Fibroblast of lung (primary cell): Measurements from ENCODE around the gene TJP2. TPM values are rescaled to one million over a fixed set of nuclear protein-coding genes. Genes with fewer than 3 reads are reported as not detected.

Experiments
- DNase-seq, 2 donors: peaks; one replicate each; pipeline versions ENCODE4 v3.0.0 to v3.0.0-alpha.2; 2010; ENCODE audit warnings: low read depth in 2 of 2
- H2AFZ ChIP-seq: 2 replicates; pipeline ENCODE4 v1.5.1; 2012; ENCODE audit warnings: low read length, control low read depth, inconsistent platforms
- H3K27ac ChIP-seq: 2 replicates; pipeline ENCODE4 v1.5.1; 2011; ENCODE audit warnings: low read length, control low read depth; ENCODE audit not compliant: insufficient read depth
- H3K27me3 ChIP-seq: 2 replicates; pipeline ENCODE4 v1.5.1; 2011; ENCODE audit warnings: mild to moderate bottlenecking, low read length; ENCODE audit not compliant: control insufficient read depth, insufficient read depth
- H3K36me3 ChIP-seq: 2 replicates; pipeline ENCODE4 v1.5.1; 2011; ENCODE audit warnings: low read length; ENCODE audit not compliant: control insufficient read depth, insufficient read depth
- H3K4me1 ChIP-seq: 2 replicates; pipeline ENCODE4 v1.5.1; 2011; ENCODE audit warnings: low read length; ENCODE audit not compliant: control insufficient read depth, insufficient read depth; ENCODE audit errors: extremely low read depth
- H3K4me2 ChIP-seq: 2 replicates; pipeline ENCODE4 v1.5.1; 2011; ENCODE audit warnings: low read length, control low read depth; ENCODE audit not compliant: insufficient read depth; ENCODE audit errors: extremely low read depth
- H3K4me3 ChIP-seq, 4 experiments: fragments of 200-600 bp in 1 of 4; sonication (generic) in 1 of 4; replicated peaks in 1 of 4; 2 replicates each; pipeline ENCODE4 v1.5.1; 2011 to 2016; ENCODE audit warnings: low read length in 4 of 4, low read depth in 3 of 4, mild to moderate bottlenecking in 3 of 4, control low read depth in 2 of 4, inconsistent platforms in 1 of 4, mixed read lengths in 1 of 4; ENCODE audit not compliant: insufficient read depth in 1 of 4; ENCODE audit errors: control extremely low read depth in 1 of 4
- H3K79me2 ChIP-seq: 2 replicates; pipeline ENCODE4 v1.5.1; 2012; ENCODE audit warnings: mild to moderate bottlenecking, low read length, inconsistent platforms; ENCODE audit not compliant: control insufficient read depth, insufficient read depth
- H3K9ac ChIP-seq: 2 replicates; pipeline ENCODE4 v1.5.1; 2011; ENCODE audit warnings: mild to moderate bottlenecking, low read length, control low read depth; ENCODE audit not compliant: insufficient read depth
- H3K9me3 ChIP-seq: 2 replicates; pipeline ENCODE4 v1.5.1; 2012; ENCODE audit warnings: low read depth, low read length; ENCODE audit not compliant: control insufficient read depth, insufficient read depth
- H4K20me1 ChIP-seq: 2 replicates; pipeline ENCODE4 v1.5.1; 2011; ENCODE audit warnings: low read length; ENCODE audit not compliant: control insufficient read depth, insufficient read depth; ENCODE audit errors: extremely low read depth
- EZH2 ChIP-seq: IDR thresholded peaks from 2 replicates; pipeline ENCODE4 v1.5.1; 2012; ENCODE audit warnings: low read length, control low read depth, mild to moderate bottlenecking; ENCODE audit errors: missing control alignments
- polyA plus RNA-seq, 2 donors: library from polyadenylated mRNA; depleted of rRNA in 1 of 2; stranded (reverse) in 1 of 2; unstranded in 1 of 2; fragments of >200 nt; gene quantifications; 2 replicates each; pipeline ENCODE4 v1.2.1, GENCODE V29; 2011 to 2012; ENCODE audit warnings: missing spikeins in 1 of 2
- total RNA-seq: library from RNA; depleted of rRNA; stranded (reverse); fragments of >200 nt; gene quantifications from 2 replicates; pipeline ENCODE4 v1.2.1, GENCODE V29; 2014
- TF ChIP-seq, protein P1 (sequence below), 2 donors: IDR thresholded peaks in 1 of 2; conservative IDR thresholded peaks in 1 of 2; 1 replicate in 1 of 2; 2 replicates in 1 of 2; pipeline ENCODE4 v1.5.1; 2011 to 2012; ENCODE audit warnings: low read length in 2 of 2, control low read depth in 1 of 2, inconsistent platforms in 1 of 2, low read depth in 1 of 2, mild to moderate bottlenecking in 1 of 2

Gene TJP2
- total and polyA plus RNA-seq, 2 donors (not counting 1 experiment from before 2014, with no cell fraction given) = 25.9 to 36.5 TPM

DNA sequence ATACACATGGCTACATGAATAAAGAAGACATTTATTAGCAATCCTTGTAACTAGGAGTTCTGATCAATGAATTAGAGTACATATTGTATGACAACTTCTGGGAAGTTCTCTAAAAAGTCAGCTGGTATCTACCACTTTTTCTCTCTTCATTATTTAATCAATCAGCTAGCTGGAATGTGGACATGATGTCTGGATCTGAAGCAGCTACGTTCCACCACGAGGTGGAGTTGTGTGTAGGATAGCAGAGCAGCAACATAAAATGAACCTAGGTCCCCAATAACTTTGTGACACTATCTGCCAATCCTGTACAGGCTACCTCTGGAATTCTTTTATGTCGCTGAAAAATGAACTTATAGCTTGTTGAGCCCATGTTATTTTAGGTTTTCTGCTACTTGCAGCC, 118.0 kb downstream of the TJP2 start:
- Histone ChIP-seq H3K27ac (no peak overlapping the region), H3K9ac (no peak overlapping the region), H3K9me3 (no peaks in the 10 kb centered on the region), H3K36me3 (no peaks in the 10 kb centered on the region), H3K4me3 (no peak overlapping the region), H3K4me1 (no peaks in the 10 kb centered on the region), H3K27me3 (peaks cover under 1% of the 10 kb centered on the region), H3K79me2 (no peaks in the 10 kb centered on the region), H3K4me2 (no peak overlapping the region), H4K20me1 (no peaks in the 10 kb centered on the region), H2AFZ (no peak overlapping the region)
- no peak for TF ChIP-seq EZH2
- TF ChIP-seq, protein P1, sequence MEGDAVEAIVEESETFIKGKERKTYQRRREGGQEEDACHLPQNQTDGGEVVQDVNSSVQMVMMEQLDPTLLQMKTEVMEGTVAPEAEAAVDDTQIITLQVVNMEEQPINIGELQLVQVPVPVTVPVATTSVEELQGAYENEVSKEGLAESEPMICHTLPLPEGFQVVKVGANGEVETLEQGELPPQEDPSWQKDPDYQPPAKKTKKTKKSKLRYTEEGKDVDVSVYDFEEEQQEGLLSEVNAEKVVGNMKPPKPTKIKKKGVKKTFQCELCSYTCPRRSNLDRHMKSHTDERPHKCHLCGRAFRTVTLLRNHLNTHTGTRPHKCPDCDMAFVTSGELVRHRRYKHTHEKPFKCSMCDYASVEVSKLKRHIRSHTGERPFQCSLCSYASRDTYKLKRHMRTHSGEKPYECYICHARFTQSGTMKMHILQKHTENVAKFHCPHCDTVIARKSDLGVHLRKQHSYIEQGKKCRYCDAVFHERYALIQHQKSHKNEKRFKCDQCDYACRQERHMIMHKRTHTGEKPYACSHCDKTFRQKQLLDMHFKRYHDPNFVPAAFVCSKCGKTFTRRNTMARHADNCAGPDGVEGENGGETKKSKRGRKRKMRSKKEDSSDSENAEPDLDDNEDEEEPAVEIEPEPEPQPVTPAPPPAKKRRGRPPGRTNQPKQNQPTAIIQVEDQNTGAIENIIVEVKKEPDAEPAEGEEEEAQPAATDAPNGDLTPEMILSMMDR (conservative IDR thresholded peaks at IDR 0.05 in 1 of 2, IDR thresholded peaks at IDR 0.05 in 1 of 2; ENCODE audit: low read depth in 1 of 2, low read length in 2 of 2) = no peak
- DNase-seq = no peak

DNA sequence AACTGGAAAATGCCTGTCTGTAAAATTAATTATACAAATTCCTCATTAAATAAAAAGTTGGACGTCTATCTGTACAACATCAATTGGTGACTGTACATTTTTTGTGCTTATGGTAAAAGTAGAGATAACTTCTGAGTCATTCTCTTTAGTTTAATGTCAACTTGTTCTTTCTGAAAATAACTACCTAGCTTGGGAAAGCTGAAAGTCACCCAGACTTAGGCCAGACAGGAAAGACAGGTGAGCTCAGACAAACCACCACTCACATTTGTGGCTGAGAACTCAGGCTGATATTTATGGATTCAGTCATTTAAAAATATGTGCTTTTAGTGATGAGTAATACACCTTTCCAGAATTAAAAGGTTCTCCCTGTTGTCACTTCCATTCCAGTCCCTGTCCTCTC, 119.1 kb downstream of the TJP2 start:
- DNase-seq = no peak
- no peak overlapping the region for H3K4me2 ChIP-seq
- H3K9me3 ChIP-seq = no peaks in the 10 kb centered on the region
- TF ChIP-seq, protein P1 (conservative IDR thresholded peaks at IDR 0.05 in 1 of 2, IDR thresholded peaks at IDR 0.05 in 1 of 2; ENCODE audit: low read depth in 1 of 2, low read length in 2 of 2) = no peak
- TF ChIP-seq EZH2 = no peak
- peaks cover 2% of the 10 kb centered on the region for H3K27me3 ChIP-seq
- H2AFZ ChIP-seq = no peak overlapping the region
- H3K4me1 ChIP-seq = no peaks in the 10 kb centered on the region
- no peaks in the 10 kb centered on the region for H3K79me2 ChIP-seq
- no peak overlapping the region for H3K4me3 ChIP-seq
- H3K27ac ChIP-seq = no peak overlapping the region
- H3K9ac ChIP-seq = no peak overlapping the region
- no peaks in the 10 kb centered on the region for H4K20me1 ChIP-seq
- no peaks in the 10 kb centered on the region for H3K36me3 ChIP-seq

DNA sequence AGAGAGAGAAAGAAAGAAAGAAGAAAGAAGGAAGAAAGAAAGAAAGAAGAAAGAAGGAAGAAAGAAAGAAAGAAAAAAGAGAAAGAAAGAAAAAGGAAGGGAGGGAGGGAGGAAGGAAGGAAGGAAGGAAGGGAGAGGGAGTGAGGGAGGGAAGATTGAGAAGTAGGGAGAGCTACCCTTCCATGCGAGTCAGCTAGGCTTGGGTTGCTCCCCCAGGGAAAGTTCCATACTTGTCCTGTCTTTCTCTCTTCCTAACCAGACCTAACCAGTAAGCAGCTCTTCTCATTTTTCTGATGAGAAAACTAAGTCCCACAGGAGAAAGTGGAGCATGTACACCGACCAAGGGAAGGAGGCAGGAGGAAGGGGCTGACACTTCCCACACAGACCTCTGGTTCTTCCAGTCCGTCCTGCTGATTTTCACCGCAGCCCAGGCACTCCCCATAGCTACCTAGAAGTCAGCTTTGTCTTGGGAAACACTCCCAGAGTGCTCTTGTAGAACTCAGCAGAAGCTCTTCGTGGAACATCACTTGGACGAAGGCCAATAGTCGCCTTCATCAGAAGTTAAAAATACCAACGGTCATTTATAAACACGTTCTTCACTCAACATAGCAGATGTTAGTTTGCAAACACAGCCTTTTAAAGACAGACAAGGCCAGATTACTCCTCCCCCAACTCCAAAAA, 121.9 kb downstream of the TJP2 start:
- no peaks in the 10 kb centered on the region for H4K20me1 ChIP-seq
- H3K79me2 ChIP-seq = no peaks in the 10 kb centered on the region
- H3K36me3 ChIP-seq = no peaks in the 10 kb centered on the region
- no peak overlapping the region for H3K4me2 ChIP-seq
- H3K9ac ChIP-seq = no peak overlapping the region
- no peaks in the 10 kb centered on the region for H3K9me3 ChIP-seq
- H3K27ac ChIP-seq = no peak overlapping the region
- DNase-seq = no peak
- H2AFZ ChIP-seq = no peak overlapping the region
- no peaks in the 10 kb centered on the region for H3K4me1 ChIP-seq
- TF ChIP-seq EZH2 = no peak
- TF ChIP-seq, protein P1 (conservative IDR thresholded peaks at IDR 0.05 in 1 of 2, IDR thresholded peaks at IDR 0.05 in 1 of 2; ENCODE audit: low read depth in 1 of 2, low read length in 2 of 2) = no peak
- no peak overlapping the region for H3K4me3 ChIP-seq
- peaks cover 2% of the 10 kb centered on the region for H3K27me3 ChIP-seq
